Smooth muscle cell (in vitro differentiated cells): ENCODE measurements around the gene FGF12. TPM values are rescaled to one million over a fixed set of nuclear protein-coding genes. Genes with fewer than 3 reads are reported as not detected.

ENCODE experiments used
- DNase-seq: peaks from one replicate; lab custom pipeline; 2025; ENCODE audit not compliant: unreplicated experiment; lab: John Stamatoyannopoulos, UW
- H2AFZ ChIP-seq: fragments of 200-600 bp; sonication (generic); 2 replicates; pipeline ENCODE4 v1.6.0; 2016; ENCODE audit warnings: antibody characterized with exemption, low read depth, mild to moderate bottlenecking
- H3F3A ChIP-seq: fragments of 200-600 bp; sonication (generic); 2 replicates; pipeline ENCODE4 v1.6.0; 2017; ENCODE audit warnings: antibody characterized with exemption, low read depth
- H3K27ac ChIP-seq: fragments of 200-600 bp; sonication (generic); 2 replicates; pipeline ENCODE4 v1.5.1; 2016; ENCODE audit warnings: low read depth, mild to moderate bottlenecking
- H3K27me3 ChIP-seq: fragments of 200-600 bp; sonication (generic); 2 replicates; pipeline ENCODE4 v1.6.1; 2016; ENCODE audit warnings: low read depth, mild to moderate bottlenecking
- H3K36me3 ChIP-seq: fragments of 200-600 bp; sonication (generic); 2 replicates; pipeline ENCODE4 v1.5.1; 2016; ENCODE audit warnings: low read depth
- H3K4me1 ChIP-seq: fragments of 200-600 bp; sonication (generic); 2 replicates; pipeline ENCODE4 v1.5.1; 2016; ENCODE audit warnings: low read depth
- H3K4me2 ChIP-seq: fragments of 200-600 bp; sonication (generic); 2 replicates; pipeline ENCODE4 v1.6.0; 2016; ENCODE audit warnings: mild to moderate bottlenecking
- H3K4me3 ChIP-seq: fragments of 200-600 bp; sonication (generic); 2 replicates; pipeline ENCODE4 v1.5.1; 2016; ENCODE audit warnings: mild to moderate bottlenecking
- H3K79me2 ChIP-seq: fragments of 200-600 bp; sonication (generic); 2 replicates; pipeline ENCODE4 v1.6.0; 2016; ENCODE audit warnings: low read depth, mild to moderate bottlenecking
- H3K9ac ChIP-seq: fragments of 200-600 bp; sonication (generic); 2 replicates; pipeline ENCODE4 v1.6.0; 2016; ENCODE audit warnings: low read depth
- H3K9me3 ChIP-seq: fragments of 200-600 bp; sonication (generic); replicated peaks from 2 replicates; pipeline ENCODE4 v1.5.1; 2016; ENCODE audit warnings: low read depth
- H4K20me1 ChIP-seq: fragments of 200-600 bp; sonication (generic); 2 replicates; pipeline ENCODE4 v1.6.0; 2016; ENCODE audit warnings: low read depth
- WGBS: methylation state at CpG from one replicate; pipeline ENCODE4 v1.1.7; 2016; ENCODE audit warnings: low lambda C conversion rate; 5-methylcytosine and 5-hydroxymethylcytosine counted together
- polyA plus RNA-seq: library from polyadenylated mRNA; unstranded; fragments of >200 nt; fragmentation: Nextera tagmentation; extraction: Ambion mirVana; gene quantifications from 2 replicates; pipeline ENCODE4 v1.2.1, GENCODE V29; 2016
- total RNA-seq: library from RNA; depleted of rRNA; stranded (reverse); fragments of >200 nt; gene quantifications from 2 replicates; pipeline ENCODE4 v1.2.3, GENCODE V29; 2014
- TF ChIP-seq, protein P1 (sequence below): fragments of 200-600 bp; sonication (generic); IDR thresholded peaks from 2 replicates; pipeline ENCODE4 v1.5.1; 2017; ENCODE audit warnings: borderline replicate concordance, mild to moderate bottlenecking, antibody characterized with exemption; ENCODE audit not compliant: insufficient read depth, poor library complexity, severe bottlenecking

Gene FGF12
- total and polyA plus RNA-seq, 2 experiments from 2014 or later, result 0.47 to 1.0 TPM

DNA sequence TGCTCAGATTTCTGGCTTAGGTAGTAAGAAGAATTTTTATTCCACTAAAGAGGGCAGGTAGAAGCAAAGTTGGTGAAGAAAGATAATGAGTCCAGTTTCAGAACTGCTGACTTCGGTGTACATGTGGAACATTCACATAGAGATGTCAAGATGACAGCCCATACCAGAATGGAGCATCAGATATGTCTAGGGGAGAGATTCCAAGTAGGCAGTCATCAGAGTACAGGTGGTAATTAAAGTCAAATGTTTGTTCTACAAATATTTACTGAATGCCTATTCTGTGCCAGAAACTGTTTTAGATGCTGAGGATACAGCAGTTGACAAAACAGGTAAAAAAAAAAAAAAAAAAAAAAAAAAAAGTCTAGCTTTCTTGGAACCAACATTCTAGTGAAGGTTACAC, 81.9 kb downstream of the FGF12 start:
- TF ChIP-seq, protein P1, sequence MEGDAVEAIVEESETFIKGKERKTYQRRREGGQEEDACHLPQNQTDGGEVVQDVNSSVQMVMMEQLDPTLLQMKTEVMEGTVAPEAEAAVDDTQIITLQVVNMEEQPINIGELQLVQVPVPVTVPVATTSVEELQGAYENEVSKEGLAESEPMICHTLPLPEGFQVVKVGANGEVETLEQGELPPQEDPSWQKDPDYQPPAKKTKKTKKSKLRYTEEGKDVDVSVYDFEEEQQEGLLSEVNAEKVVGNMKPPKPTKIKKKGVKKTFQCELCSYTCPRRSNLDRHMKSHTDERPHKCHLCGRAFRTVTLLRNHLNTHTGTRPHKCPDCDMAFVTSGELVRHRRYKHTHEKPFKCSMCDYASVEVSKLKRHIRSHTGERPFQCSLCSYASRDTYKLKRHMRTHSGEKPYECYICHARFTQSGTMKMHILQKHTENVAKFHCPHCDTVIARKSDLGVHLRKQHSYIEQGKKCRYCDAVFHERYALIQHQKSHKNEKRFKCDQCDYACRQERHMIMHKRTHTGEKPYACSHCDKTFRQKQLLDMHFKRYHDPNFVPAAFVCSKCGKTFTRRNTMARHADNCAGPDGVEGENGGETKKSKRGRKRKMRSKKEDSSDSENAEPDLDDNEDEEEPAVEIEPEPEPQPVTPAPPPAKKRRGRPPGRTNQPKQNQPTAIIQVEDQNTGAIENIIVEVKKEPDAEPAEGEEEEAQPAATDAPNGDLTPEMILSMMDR, result no peak
- H3K4me3 ChIP-seq, result no peak overlapping the region
- no peaks in the 10 kb centered on the region for H3K27me3 ChIP-seq
- no peaks in the 10 kb centered on the region for H4K20me1 ChIP-seq
- no peaks in the 10 kb centered on the region for H3K4me1 ChIP-seq
- H2AFZ ChIP-seq, result no peak overlapping the region
- H3K9ac ChIP-seq, result no peak overlapping the region
- H3K9me3 ChIP-seq, result no peaks in the 10 kb centered on the region
- no peak for DNase-seq
- WGBS, result 0% methylated on average over 1 of the region's 1 CpG
- H3K79me2 ChIP-seq, result no peaks in the 10 kb centered on the region
- H3K4me2 ChIP-seq, result no peak overlapping the region
- H3K36me3 ChIP-seq, result no peaks in the 10 kb centered on the region
- no peak overlapping the region for H3K27ac ChIP-seq
- H3F3A ChIP-seq, result no peaks in the 10 kb centered on the region

DNA sequence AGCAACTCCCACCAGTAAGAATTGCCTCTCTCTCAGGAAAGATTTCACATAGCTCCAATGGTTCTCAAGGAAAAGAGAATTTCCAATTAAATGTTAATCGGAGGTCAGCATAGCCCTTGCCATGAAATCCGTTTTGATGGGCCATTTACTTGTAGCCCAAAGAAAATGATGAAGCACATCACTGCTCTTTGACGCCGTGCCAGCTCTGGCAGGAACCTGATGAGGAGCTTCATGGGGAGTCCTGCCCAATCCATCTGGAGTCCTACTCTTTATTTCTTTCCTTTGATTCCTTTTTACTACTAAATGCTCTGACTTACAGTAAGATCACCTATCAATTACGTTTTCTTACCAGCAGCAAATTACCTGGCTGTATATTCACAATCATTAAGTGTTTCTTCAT, 84.7 kb downstream of the FGF12 start:
- H3K9me3 ChIP-seq, result no peaks in the 10 kb centered on the region
- no peak overlapping the region for H2AFZ ChIP-seq
- H3K4me2 ChIP-seq, result no peak overlapping the region
- H4K20me1 ChIP-seq, result no peaks in the 10 kb centered on the region
- H3K27ac ChIP-seq, result no peak overlapping the region
- no peaks in the 10 kb centered on the region for H3F3A ChIP-seq
- TF ChIP-seq, protein P1, result no peak
- DNase-seq, result no peak
- H3K79me2 ChIP-seq, result no peaks in the 10 kb centered on the region
- H3K36me3 ChIP-seq, result no peaks in the 10 kb centered on the region
- no peaks in the 10 kb centered on the region for H3K27me3 ChIP-seq
- H3K4me3 ChIP-seq, result no peak overlapping the region
- no peak overlapping the region for H3K9ac ChIP-seq
- 83% methylated on average over 5 of the region's 5 CpGs for WGBS
- no peaks in the 10 kb centered on the region for H3K4me1 ChIP-seq

DNA sequence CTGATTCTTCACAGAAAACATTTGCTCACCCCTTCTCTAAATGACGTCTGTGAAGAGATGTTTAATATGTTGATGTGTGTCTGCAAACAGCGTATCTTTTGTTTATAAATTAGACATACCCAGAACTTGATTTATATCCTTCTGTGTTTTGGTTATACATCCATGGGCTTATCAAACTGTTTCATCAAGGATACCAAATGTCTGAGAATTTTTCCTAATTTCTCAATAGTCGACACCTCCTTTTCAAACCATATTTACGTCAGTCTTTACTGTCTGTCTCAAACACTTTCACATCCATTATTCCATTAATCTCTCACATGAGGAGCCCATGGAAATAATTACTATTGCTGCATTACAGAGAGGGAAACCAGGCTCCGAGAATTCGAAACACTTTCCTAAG, 85.4 kb downstream of the FGF12 start:
- no peaks in the 10 kb centered on the region for H3K9me3 ChIP-seq
- no peak overlapping the region for H2AFZ ChIP-seq
- H3K79me2 ChIP-seq, result no peaks in the 10 kb centered on the region
- no peak overlapping the region for H3K9ac ChIP-seq
- H3K27ac ChIP-seq, result no peak overlapping the region
- H3F3A ChIP-seq, result no peaks in the 10 kb centered on the region
- TF ChIP-seq, protein P1, result no peak
- DNase-seq, result no peak
- H4K20me1 ChIP-seq, result no peaks in the 10 kb centered on the region
- WGBS, result 71% methylated on average over 6 of the region's 6 CpGs
- no peaks in the 10 kb centered on the region for H3K27me3 ChIP-seq
- no peaks in the 10 kb centered on the region for H3K4me1 ChIP-seq
- H3K4me2 ChIP-seq, result no peak overlapping the region
- H3K4me3 ChIP-seq, result no peak overlapping the region
- H3K36me3 ChIP-seq, result no peaks in the 10 kb centered on the region

DNA sequence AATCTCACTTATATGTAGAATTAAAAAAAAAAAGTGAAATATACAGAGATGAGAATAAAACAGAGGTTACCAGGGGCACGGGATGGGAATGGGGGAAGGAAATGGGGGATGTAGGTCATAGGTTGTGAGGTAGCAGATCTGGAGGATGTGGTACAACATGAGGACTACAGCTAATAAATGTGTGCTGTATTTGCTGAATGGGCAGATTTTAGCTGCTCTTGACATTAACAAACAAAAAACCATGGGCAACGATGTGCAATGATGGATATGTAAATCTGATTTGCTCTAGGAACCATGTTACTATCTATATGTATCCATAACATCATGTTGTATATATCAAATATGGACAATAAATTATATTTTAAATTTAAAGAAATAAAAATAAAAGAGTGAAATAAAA, 87.4 kb downstream of the FGF12 start:
- Histone ChIP-seq H3K9ac (no peak overlapping the region), H3K4me3 (no peak overlapping the region), H3F3A (no peaks in the 10 kb centered on the region), H4K20me1 (no peaks in the 10 kb centered on the region), H3K9me3 (no peaks in the 10 kb centered on the region), H3K36me3 (no peaks in the 10 kb centered on the region), H2AFZ (no peak overlapping the region), H3K4me2 (no peak overlapping the region), H3K27ac (no peak overlapping the region), H3K27me3 (no peaks in the 10 kb centered on the region), H3K4me1 (no peaks in the 10 kb centered on the region), H3K79me2 (no peaks in the 10 kb centered on the region)
- 95% methylated on average over 2 of the region's 2 CpGs for WGBS
- TF ChIP-seq, protein P1, result no peak
- DNase-seq, result no peak
